HG03442 (cell line): Measurements from ENCODE around the gene PTPRN2.

Source experiments
- ATAC-seq: cut with Tn5 transposase; IDR thresholded peaks from one replicate; pipeline ENCODE4 v1.9.1; 2021; ENCODE audit warnings: mild to moderate bottlenecking, moderate library complexity; ENCODE audit not compliant: unreplicated experiment

PTPRN2 gene

GRCh38 chr7:157839226-157839625, 748.4 kb downstream of the PTPRN2 start:
- ATAC-seq: no peak

- no peak for ATAC-seq
These were observed 750.1 kb downstream of the PTPRN2 start for GRCh38 chr7:157837561-157837960.

- no peak for ATAC-seq
These were observed 750.6 kb downstream of the PTPRN2 start for GRCh38 chr7:157837047-157837446.

GRCh38 chr7:157834501-157835163, 753.0 kb downstream of the PTPRN2 start:
- no peak for ATAC-seq

- no peak for ATAC-seq
These were observed 754.6 kb downstream of the PTPRN2 start for GRCh38 chr7:157832866-157833607.

- ATAC-seq: no peak
These were observed 755.2 kb downstream of the PTPRN2 start for GRCh38 chr7:157832421-157832820.

- no peak for ATAC-seq
These were observed 755.6 kb downstream of the PTPRN2 start for GRCh38 chr7:157832006-157832405.

- no peak for ATAC-seq
These were observed 756.3 kb downstream of the PTPRN2 start for GRCh38 chr7:157831143-157831905.

- no peak for ATAC-seq
These were observed 757.3 kb downstream of the PTPRN2 start for GRCh38 chr7:157830331-157830730.

GRCh38 chr7:157829491-157829890, 758.1 kb downstream of the PTPRN2 start:
- no peak for ATAC-seq

- ATAC-seq: no peak
These were observed 758.7 kb downstream of the PTPRN2 start for GRCh38 chr7:157828881-157829280.

- no peak for ATAC-seq
These were observed 759.4 kb downstream of the PTPRN2 start for GRCh38 chr7:157828190-157828589.

GRCh38 chr7:157827863-157828160, 759.8 kb downstream of the PTPRN2 start:
- ATAC-seq: no peak

- no peak for ATAC-seq
These were observed 760.4 kb downstream of the PTPRN2 start for GRCh38 chr7:157827045-157827862.

- ATAC-seq: no peak
These were observed 761.1 kb downstream of the PTPRN2 start for GRCh38 chr7:157826566-157826965.

GRCh38 chr7:157825325-157825724, 762.3 kb downstream of the PTPRN2 start:
- ATAC-seq: no peak

GRCh38 chr7:157824819-157825121, 762.9 kb downstream of the PTPRN2 start:
- no peak for ATAC-seq

- ATAC-seq: no peak
These were observed 763.4 kb downstream of the PTPRN2 start for GRCh38 chr7:157824011-157824818.

- ATAC-seq: no peak
These were observed 765.0 kb downstream of the PTPRN2 start for GRCh38 chr7:157822688-157823031.

- ATAC-seq: no peak
These were observed 765.5 kb downstream of the PTPRN2 start for GRCh38 chr7:157821959-157822687.
